ENCODE measurements around the gene PLEKHA3.

PLEKHA3 gene

DNA sequence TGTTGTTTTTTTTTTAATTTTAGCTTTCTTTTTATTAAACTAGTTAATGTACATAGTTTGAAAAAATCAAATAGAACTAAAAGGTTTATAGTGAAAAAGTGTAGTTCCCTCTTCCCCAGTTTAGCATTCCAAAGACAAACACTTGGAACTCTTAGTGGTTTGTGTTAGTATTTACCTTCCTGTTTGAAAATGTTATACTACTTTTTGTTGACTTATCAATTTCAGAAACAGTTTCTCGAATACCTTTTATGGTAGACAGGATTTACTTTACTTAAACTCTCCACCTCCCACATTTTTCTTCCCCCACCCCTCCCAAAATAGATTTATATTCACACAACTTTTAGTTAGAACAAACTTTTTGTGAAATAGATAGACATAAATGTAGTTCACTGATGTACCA is 26.7 kb downstream of the PLEKHA3 start:
- Histone ChIP-seq H3K79me1 (replicated peaks; ENCODE audit: low read length, poor library complexity, severe bottlenecking) (peaks cover 13% of the 10 kb centered on the region), H2BK12ac (ENCODE audit: low read length in 2 of 2) (no peak overlapping the region)
- 100% methylated on average over 1 of the region's 1 CpG for WGBS

DNA sequence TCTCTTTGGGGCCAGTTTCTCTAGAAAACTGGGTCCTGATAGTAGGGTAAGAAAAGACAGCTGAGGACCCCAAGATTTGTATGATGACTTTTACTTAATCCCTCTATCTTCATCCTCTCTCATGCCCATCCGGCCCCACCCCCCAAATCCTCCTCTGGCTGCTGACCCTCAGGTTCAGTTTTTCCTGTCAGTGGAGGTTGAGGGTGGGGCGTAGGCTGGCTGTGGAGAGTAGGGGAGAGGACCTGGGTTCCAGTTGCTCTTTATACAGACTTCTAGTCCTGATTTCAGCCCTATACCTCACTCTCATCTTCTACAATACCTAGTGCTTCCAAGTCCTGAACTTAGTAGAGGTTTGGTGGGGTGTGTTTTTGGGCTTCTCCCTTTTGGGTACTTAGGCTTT is 28.4 kb downstream of the PLEKHA3 start:
- Histone ChIP-seq H3K79me1 (replicated peaks; ENCODE audit: low read length, poor library complexity, severe bottlenecking) (peaks cover 13% of the 10 kb centered on the region), H4K91ac (ENCODE audit: low read length) (no peak overlapping the region), H3K36me3 (ENCODE audit: control insufficient read depth in 1 of 2, insufficient read depth in 2 of 2, low read depth in 1 of 2, low read length in 2 of 2) (peaks cover 6 to 57% of the 10 kb centered on the region in 2 experiments), H2AK5ac (ENCODE audit: low read length, severe bottlenecking) (no peak overlapping the region), H2BK120ac (ENCODE audit: low read depth, low read length) (no peak overlapping the region), H3K14ac (ENCODE audit: low read length in 2 of 2) (no peak overlapping the region), H3K27ac (ENCODE audit: low read length, poor library complexity, severe bottlenecking) (no peak overlapping the region), H3K9me3 (ENCODE audit: control insufficient read depth, low read length) (no peaks in the 10 kb centered on the region), H3K4me1 (ENCODE audit: control insufficient read depth, insufficient read depth, low read depth, low read length) (peaks cover 2% of the 10 kb centered on the region), H3K23ac (ENCODE audit: low read length in 2 of 2) (no peak overlapping the region), H2BK12ac (ENCODE audit: low read length in 2 of 2) (no peak overlapping the region), H3K27me3 (ENCODE audit: control insufficient read depth in 1 of 2, insufficient read depth in 1 of 2, low read length in 2 of 2) (no peaks in the 10 kb centered on the region), H3K18ac (ENCODE audit: low read depth in 1 of 2, low read length in 2 of 2) (no peak overlapping the region), H3K4me3 (ENCODE audit: insufficient read depth in 1 of 2, low read depth in 1 of 2, low read length in 2 of 2) (no peak overlapping the region), H2BK15ac (ENCODE audit: low read depth, poor library complexity, severe bottlenecking) (no peak overlapping the region), H3K4me2 (ENCODE audit: low read length, poor library complexity, severe bottlenecking) (no peak overlapping the region), H2AFZ (ENCODE audit: low read depth, low read length) (no peak overlapping the region), H3K4ac (ENCODE audit: low read depth in 1 of 2, low read length in 2 of 2) (no peak overlapping the region), H4K8ac (ENCODE audit: low read length) (no peak overlapping the region), H3K9ac (ENCODE audit: low read length) (no peak overlapping the region), H2BK5ac (ENCODE audit: low read depth, low read length, poor library complexity, severe bottlenecking) (no peak overlapping the region)
- no CpG with 5 or more reads among the region's 2 CpGs for WGBS
- DNase-seq = no peak

More for the DNA sequence above, 26.7 kb downstream of the PLEKHA3 start:
- Histone ChIP-seq H3K23ac (ENCODE audit: low read length in 2 of 2) (no peak overlapping the region), H3K27me3 (ENCODE audit: control insufficient read depth in 1 of 2, insufficient read depth in 1 of 2, low read length in 2 of 2) (no peaks in the 10 kb centered on the region), H3K14ac (ENCODE audit: low read length in 2 of 2) (no peak overlapping the region), H2BK120ac (ENCODE audit: low read depth, low read length) (no peak overlapping the region), H4K91ac (ENCODE audit: low read length) (no peak overlapping the region), H3K9ac (ENCODE audit: low read length) (no peak overlapping the region), H3K36me3 (ENCODE audit: control insufficient read depth in 1 of 2, insufficient read depth in 2 of 2, low read depth in 1 of 2, low read length in 2 of 2) (peaks cover 6 to 69% of the 10 kb centered on the region in 2 experiments), H3K4ac (ENCODE audit: low read depth in 1 of 2, low read length in 2 of 2) (no peak overlapping the region), H2AK5ac (ENCODE audit: low read length, severe bottlenecking) (no peak overlapping the region), H3K4me1 (ENCODE audit: control insufficient read depth, insufficient read depth, low read depth, low read length) (no peaks in the 10 kb centered on the region), H3K27ac (ENCODE audit: low read length, poor library complexity, severe bottlenecking) (no peak overlapping the region), H3K9me3 (ENCODE audit: control insufficient read depth, low read length) (no peaks in the 10 kb centered on the region), H4K8ac (ENCODE audit: low read length) (no peak overlapping the region), H2BK5ac (ENCODE audit: low read depth, low read length, poor library complexity, severe bottlenecking) (no peak overlapping the region), H2AFZ (ENCODE audit: low read depth, low read length) (no peak overlapping the region), H2BK15ac (ENCODE audit: low read depth, poor library complexity, severe bottlenecking) (no peak overlapping the region), H3K4me3 (ENCODE audit: insufficient read depth in 1 of 2, low read depth in 1 of 2, low read length in 2 of 2) (no peak overlapping the region), H3K4me2 (ENCODE audit: low read length, poor library complexity, severe bottlenecking) (no peak overlapping the region), H3K18ac (ENCODE audit: low read depth in 1 of 2, low read length in 2 of 2) (no peak overlapping the region)
- DNase-seq = no peak

DNA sequence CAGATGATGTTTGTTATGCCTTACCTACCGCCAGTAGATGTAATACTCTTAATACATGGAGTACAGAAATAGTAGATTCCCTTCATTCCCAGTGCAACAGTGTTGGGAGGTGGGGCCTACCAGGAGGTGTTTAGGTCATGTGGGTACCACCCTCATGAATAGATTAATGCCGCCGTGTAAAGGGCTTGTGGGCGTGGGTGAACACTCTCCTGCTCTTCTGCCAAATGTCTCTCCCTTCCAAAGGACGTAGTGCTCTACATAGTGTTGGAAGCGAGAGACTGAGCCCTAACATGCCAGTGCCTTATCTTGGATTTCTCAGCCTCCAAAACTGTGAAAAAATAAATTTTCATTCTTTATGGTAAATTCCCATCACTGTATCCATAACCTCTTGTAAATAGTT is 30.1 kb downstream of the PLEKHA3 start:
- Histone ChIP-seq H2AFZ (ENCODE audit: low read depth, low read length) (no peak overlapping the region), H2AK5ac (ENCODE audit: low read length, severe bottlenecking) (no peak overlapping the region), H3K23ac (ENCODE audit: low read length in 2 of 2) (no peak overlapping the region), H3K14ac (ENCODE audit: low read length in 2 of 2) (no peak overlapping the region), H2BK12ac (ENCODE audit: low read length in 2 of 2) (no peak overlapping the region), H3K18ac (ENCODE audit: low read depth in 1 of 2, low read length in 2 of 2) (no peak overlapping the region), H4K8ac (ENCODE audit: low read length) (no peak overlapping the region), H3K4me3 (ENCODE audit: insufficient read depth in 1 of 2, low read depth in 1 of 2, low read length in 2 of 2) (no peak overlapping the region), H3K27me3 (ENCODE audit: control insufficient read depth in 1 of 2, insufficient read depth in 1 of 2, low read length in 2 of 2) (no peaks in the 10 kb centered on the region), H2BK15ac (ENCODE audit: low read depth, poor library complexity, severe bottlenecking) (no peak overlapping the region), H4K91ac (ENCODE audit: low read length) (no peak overlapping the region), H3K9ac (ENCODE audit: low read length) (no peak overlapping the region), H3K4me1 (ENCODE audit: control insufficient read depth, insufficient read depth, low read depth, low read length) (peaks cover 2% of the 10 kb centered on the region), H3K27ac (ENCODE audit: low read length, poor library complexity, severe bottlenecking) (no peak overlapping the region), H2BK5ac (ENCODE audit: low read depth, low read length, poor library complexity, severe bottlenecking) (no peak overlapping the region), H3K9me3 (ENCODE audit: control insufficient read depth, low read length) (no peaks in the 10 kb centered on the region), H3K4me2 (ENCODE audit: low read length, poor library complexity, severe bottlenecking) (no peak overlapping the region), H3K4ac (ENCODE audit: low read depth in 1 of 2, low read length in 2 of 2) (no peak overlapping the region), H2BK120ac (ENCODE audit: low read depth, low read length) (no peak overlapping the region), H3K79me1 (replicated peaks; ENCODE audit: low read length, poor library complexity, severe bottlenecking) (peaks cover 13% of the 10 kb centered on the region), H3K36me3 (ENCODE audit: control insufficient read depth in 1 of 2, insufficient read depth in 2 of 2, low read depth in 1 of 2, low read length in 2 of 2) (peaks cover 6 to 40% of the 10 kb centered on the region in 2 experiments)
- WGBS = 88% methylated on average over 5 of the region's 6 CpGs
- no peak for DNase-seq

DNA sequence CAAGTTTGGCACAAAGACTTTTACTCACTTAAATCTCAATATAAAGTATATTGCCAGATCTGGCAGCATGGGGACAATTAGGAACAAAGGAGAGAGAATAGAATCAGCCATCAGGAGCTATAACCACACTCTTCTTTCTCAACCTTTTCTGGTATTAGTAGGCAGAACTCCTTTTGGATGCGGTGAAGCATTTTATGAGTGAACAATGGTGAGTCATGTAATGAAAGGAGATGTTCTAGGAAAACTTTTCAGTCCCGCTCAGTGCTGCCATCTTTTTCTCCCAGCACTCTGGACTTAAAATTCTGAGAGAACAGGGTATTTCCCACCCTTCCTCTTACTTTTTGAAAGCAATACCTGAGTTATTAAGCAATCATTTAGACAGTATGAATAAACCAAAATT is 32.2 kb downstream of the PLEKHA3 start:
- H2BK5ac ChIP-seq (ENCODE audit: low read depth, low read length, poor library complexity, severe bottlenecking) = no peak overlapping the region
- H2AFZ ChIP-seq (ENCODE audit: low read depth, low read length) = no peak overlapping the region
- no peak overlapping the region for H2BK12ac ChIP-seq (ENCODE audit: low read length in 2 of 2)
- H3K9me3 ChIP-seq (ENCODE audit: control insufficient read depth, low read length) = no peaks in the 10 kb centered on the region
- H3K27ac ChIP-seq (ENCODE audit: low read length, poor library complexity, severe bottlenecking) = peak overlapping the region; percentile 10
- peaks cover 6 to 26% of the 10 kb centered on the region in 2 experiments for H3K36me3 ChIP-seq (ENCODE audit: control insufficient read depth in 1 of 2, insufficient read depth in 2 of 2, low read depth in 1 of 2, low read length in 2 of 2)
- no peak overlapping the region for H3K18ac ChIP-seq (ENCODE audit: low read depth in 1 of 2, low read length in 2 of 2)
- H3K27me3 ChIP-seq (ENCODE audit: control insufficient read depth in 1 of 2, insufficient read depth in 1 of 2, low read length in 2 of 2) = no peaks in the 10 kb centered on the region
- no peak overlapping the region for H2BK15ac ChIP-seq (ENCODE audit: low read depth, poor library complexity, severe bottlenecking)
- H3K14ac ChIP-seq (ENCODE audit: low read length in 2 of 2) = no peak overlapping the region
- H3K4ac ChIP-seq (ENCODE audit: low read depth in 1 of 2, low read length in 2 of 2) = no peak overlapping the region
- H4K91ac ChIP-seq (ENCODE audit: low read length) = no peak overlapping the region
- no peak overlapping the region for H2AK5ac ChIP-seq (ENCODE audit: low read length, severe bottlenecking)
- 100% methylated on average over 1 of the region's 2 CpGs for WGBS
- no peak overlapping the region for H3K9ac ChIP-seq (ENCODE audit: low read length)
- no peak overlapping the region for H3K4me3 ChIP-seq (ENCODE audit: insufficient read depth in 1 of 2, low read depth in 1 of 2, low read length in 2 of 2)
- no peak for DNase-seq
- no peak overlapping the region for H3K4me2 ChIP-seq (ENCODE audit: low read length, poor library complexity, severe bottlenecking)
- no peak overlapping the region for H2BK120ac ChIP-seq (ENCODE audit: low read depth, low read length)
- H4K8ac ChIP-seq (ENCODE audit: low read length) = no peak overlapping the region
- H3K4me1 ChIP-seq (ENCODE audit: control insufficient read depth, insufficient read depth, low read depth, low read length) = peaks cover 2% of the 10 kb centered on the region
- H3K79me1 ChIP-seq (replicated peaks; ENCODE audit: low read length, poor library complexity, severe bottlenecking) = peaks cover 13% of the 10 kb centered on the region
- H3K23ac ChIP-seq (ENCODE audit: low read length in 2 of 2) = no peak overlapping the region
